HG03108 (cell line): ENCODE data around the gene ATP13A3.

Experiments
- ATAC-seq: cut with Tn5 transposase; IDR thresholded peaks from one replicate; pipeline ENCODE4 v1.9.1; 2021; ENCODE audit warnings: moderate library complexity; ENCODE audit not compliant: unreplicated experiment

Gene ATP13A3

GRCh38 chr3:194446172-194446571 is 40.6 kb downstream of the ATP13A3 start:
- no peak for ATAC-seq

DNA sequence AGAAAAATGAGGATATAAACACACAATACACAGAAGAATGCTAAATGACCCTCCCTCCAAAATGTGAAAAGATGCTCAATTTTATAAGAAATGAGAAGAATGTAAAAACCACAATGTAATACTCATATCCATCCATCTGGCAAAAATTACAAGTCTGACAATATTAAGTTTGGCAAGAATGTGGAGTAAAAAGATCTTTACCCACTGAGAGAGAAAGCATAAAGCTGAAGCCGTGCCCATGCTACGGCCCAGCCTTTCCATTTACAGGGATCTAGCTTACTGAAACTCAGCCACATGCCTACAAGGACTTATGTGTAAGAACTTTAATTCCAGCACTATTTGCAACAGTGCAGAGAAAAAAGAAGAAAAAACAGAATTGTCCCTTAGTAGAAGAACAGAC is 42.9 kb downstream of the ATP13A3 start:
- ATAC-seq = no peak

GRCh38 chr3:194440756-194441155 is 46.0 kb downstream of the ATP13A3 start:
- no peak for ATAC-seq

- ATAC-seq = no peak
Observed at GRCh38 chr3:194439881-194440550, 46.8 kb downstream of the ATP13A3 start.

DNA sequence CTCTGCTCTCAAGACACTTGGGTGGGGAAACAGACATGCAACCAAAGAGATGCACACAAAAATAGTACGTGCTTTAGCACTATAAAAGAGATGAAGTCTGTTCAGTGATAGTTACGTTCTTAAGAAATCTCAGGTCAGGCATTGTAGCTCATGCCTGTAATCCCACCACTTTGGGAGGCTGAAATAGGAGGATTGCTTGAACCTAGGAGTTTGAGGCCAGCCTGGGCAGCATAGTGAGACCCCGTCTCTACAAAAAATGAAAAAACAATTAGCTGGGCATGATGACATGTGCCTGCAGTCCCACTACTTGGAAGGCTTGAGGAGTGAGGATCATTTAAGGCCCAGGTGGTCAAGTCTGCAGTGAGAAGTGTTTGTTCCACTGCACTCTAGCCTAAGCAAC is 52.3 kb downstream of the ATP13A3 start:
- no peak for ATAC-seq

- no peak for ATAC-seq
Observed at GRCh38 chr3:194431554-194431953, 55.2 kb downstream of the ATP13A3 start.

DNA sequence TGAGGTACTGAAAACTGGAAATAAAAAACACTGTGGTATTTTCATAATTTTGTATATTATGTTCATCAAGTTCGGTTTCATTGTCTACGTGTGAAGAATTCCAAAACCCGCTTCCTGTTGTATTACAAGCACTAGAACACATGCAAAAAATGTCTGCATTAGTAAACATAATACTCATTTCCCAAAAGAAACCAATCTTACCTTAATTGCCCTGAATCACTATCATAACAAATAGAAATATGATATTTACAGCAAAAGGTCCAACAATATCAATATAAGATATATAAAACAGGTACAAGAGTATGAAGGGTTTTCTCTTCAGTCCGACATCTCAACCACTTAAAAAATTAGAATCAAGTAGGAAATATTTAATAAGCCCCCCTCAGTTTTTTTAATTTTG is 61.4 kb downstream of the ATP13A3 start:
- no peak for ATAC-seq

- ATAC-seq = no peak
Observed at GRCh38 chr3:194424953-194425352, 61.8 kb downstream of the ATP13A3 start.

DNA sequence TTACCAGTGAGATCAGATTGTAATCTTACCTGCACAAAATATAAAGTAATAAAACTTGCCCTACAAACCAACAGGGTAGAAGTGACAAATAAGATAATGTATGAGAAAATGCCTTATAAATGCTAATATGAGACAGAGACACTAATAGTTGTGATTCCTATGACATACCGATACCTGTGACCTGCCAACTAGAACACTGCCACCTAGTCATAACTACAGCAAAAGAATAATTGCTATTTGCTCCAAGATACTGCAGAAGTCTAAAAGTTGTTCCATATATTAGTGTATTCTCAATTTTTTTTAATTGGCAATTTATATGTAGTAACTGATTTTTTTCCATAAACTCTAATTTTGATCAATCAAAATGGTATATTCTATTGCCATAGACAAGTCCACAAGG is 62.4 kb downstream of the ATP13A3 start:
- ATAC-seq = no peak

DNA sequence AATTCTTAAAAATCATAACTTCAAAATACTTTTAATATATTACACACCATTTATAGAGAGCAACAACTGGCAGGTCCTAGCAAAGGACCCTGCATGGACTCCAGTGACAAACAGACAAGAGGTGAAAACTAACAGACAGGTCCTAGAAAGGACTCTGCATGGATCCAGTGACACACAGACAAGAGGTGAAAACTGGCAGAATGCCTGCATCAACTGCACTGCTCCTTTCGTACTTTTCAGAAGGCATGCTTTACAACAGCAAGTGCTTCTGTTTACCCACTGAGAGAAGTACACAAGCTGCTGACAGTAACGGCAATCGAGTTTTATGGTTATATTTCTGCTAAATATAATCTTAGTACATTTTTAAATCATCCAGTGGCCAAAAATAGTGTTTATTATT is 63.5 kb downstream of the ATP13A3 start:
- ATAC-seq = no peak

DNA sequence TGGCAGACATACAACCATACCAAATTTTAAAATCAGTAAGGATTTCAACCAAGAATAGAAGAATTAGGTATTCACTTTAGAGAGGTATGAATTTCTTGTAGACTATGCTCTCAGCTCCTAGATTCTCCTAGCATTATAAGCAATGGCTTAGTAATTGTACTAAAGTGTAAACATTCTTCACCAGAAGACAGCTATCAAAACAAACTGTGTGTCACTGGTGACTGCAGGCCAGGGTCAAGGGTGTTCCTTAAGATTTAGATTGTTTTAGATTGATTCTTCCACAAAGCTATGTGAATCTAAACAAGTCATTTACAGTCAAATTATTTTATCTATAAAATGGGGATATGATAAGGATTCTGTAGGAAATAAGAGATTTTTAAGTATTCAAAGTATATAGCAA is 64.6 kb downstream of the ATP13A3 start:
- no peak for ATAC-seq

GRCh38 chr3:194418671-194419070 is 68.1 kb downstream of the ATP13A3 start:
- no peak for ATAC-seq

GRCh38 chr3:194407423-194407822 is 79.4 kb downstream of the ATP13A3 start:
- no peak for ATAC-seq

DNA sequence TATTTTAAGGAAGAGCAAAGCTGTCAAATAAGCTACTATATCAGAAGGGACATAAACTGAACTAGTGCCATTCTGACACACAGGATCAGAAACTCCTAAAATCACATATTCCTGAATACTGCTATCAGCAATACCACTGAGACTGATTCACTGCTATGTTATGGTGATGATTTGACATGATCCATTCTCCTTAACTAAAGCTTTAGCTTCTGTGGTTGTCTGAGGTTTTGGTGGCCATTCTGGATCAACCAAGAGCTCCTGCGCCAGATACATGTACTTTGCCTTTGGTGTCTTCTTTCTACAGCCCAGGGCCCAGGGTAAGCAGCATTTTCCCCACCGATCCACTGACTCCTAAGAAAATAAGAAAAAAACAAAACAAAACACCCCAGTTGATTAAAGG is 81.0 kb downstream of the ATP13A3 start:
- no peak for ATAC-seq

GRCh38 chr3:194404365-194405140 is 82.2 kb downstream of the ATP13A3 start:
- ATAC-seq = no peak

DNA sequence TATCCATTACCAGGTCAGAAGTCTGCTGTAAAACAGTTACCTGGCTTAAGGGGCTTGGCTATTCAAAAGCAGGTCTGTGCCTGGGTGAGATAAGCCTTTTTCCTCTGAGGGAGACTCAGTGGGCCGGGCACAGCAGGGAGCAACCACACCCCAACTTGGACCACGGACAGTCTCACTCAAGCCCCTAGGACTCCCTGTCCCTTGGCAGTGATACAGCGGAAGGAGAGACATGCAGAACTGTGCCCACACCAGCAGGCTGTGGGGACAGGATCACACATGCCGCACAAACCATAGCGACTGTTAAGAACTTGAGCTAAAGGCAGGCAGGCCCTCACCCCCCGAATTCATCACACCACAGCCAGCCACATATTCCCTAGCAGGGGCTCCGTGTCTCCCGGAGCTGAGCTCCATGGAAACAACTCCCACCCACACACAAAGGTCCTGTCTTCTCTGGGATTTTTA is 84.9 kb downstream of the ATP13A3 start:
- ATAC-seq = no peak

GRCh38 chr3:194401346-194401745 is 85.5 kb downstream of the ATP13A3 start:
- no peak for ATAC-seq

- no peak for ATAC-seq
Observed at GRCh38 chr3:194399874-194400411, 86.9 kb downstream of the ATP13A3 start.

DNA sequence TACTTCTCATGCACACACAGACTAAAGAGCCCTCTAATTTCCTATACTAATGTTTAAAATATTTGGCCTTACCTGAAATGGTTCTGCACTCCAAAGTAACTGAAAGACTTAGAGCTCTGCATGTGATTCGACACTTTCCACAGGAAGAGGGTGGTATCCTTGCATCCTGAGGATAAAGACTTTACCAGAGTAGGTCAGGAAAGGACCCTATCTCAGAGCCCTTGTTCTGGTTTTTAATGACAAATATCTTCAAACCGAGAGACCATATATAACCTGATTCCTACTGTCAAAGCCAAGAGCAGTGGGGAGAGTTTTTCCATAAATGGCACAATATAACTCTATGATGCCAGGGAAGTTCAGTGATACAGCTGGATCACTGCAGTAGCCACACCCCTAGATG is 87.6 kb downstream of the ATP13A3 start, which contains the start of gene GP5:
Gene GP5, minus strand, starts transcription at position 101 of the 400 bp plus-strand sequence. CDS start 984 bp downstream, outside the sequence.
- ATAC-seq = no peak

DNA sequence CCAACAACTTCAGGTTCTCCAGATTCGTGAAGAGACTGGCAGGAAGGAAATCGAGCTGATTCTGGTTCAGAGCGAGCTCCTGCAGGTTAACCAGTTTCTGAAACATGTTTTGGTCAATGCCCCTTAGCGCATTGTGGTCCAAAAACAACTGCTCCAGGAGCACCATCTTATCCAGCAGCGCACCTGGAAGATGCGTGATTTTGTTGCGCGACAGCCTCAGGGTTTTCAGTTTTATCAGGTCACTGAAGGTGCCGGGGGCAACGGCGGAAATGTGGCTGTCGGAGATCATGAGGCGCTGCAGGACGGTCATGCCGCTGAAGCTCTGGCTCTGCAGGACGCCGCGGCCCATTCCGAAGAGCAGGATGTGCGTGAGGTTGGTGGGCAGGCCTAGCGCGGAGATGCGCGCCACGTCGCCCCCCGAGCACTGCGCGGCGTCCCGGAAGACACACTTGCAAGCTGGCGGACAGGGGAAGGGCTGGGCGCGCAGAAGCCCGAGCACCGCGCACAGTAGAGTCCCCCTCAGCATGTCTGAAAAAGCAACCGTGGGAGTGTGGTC is 89.0 kb downstream of the ATP13A3 start:
- no peak for ATAC-seq

- no peak for ATAC-seq
Observed at GRCh38 chr3:194396859-194397756, 89.7 kb downstream of the ATP13A3 start.
